IMR-90 (cell line): ENCODE data around the gene HSP90AB1.

ENCODE experiments used
- BHLHE40 ChIP-seq: fragments of 150-350 bp; IDR thresholded peaks from 2 replicates; pipeline ENCODE4 v1.6.1; 2016; ENCODE audit warnings: mild to moderate bottlenecking, low read depth, low read length
- CEBPB ChIP-seq: IDR thresholded peaks from 2 replicates; pipeline ENCODE4 v1.6.1; 2012; ENCODE audit warnings: low read depth, low read length, improper control_type of control experiment
- CTCF ChIP-seq: conservative IDR thresholded peaks from 2 replicates; pipeline ENCODE4 v1.5.1; 2012; ENCODE audit warnings: mild to moderate bottlenecking, low read depth, low read length, improper control_type of control experiment
- POLR2A ChIP-seq: IDR thresholded peaks from 2 replicates; pipeline ENCODE4 v1.6.1; 2012; ENCODE audit warnings: mild to moderate bottlenecking, low read depth, low read length
- RAD21 ChIP-seq: IDR thresholded peaks from 2 replicates; pipeline ENCODE4 v1.6.1; 2012; ENCODE audit warnings: low read length, improper control_type of control experiment
- SMC3 ChIP-seq: fragments of 150-350 bp; IDR thresholded peaks from 2 replicates; pipeline ENCODE4 v1.6.1; 2016; ENCODE audit warnings: low read depth, mild to moderate bottlenecking, antibody characterized with exemption, low read length, moderate library complexity

DNA sequence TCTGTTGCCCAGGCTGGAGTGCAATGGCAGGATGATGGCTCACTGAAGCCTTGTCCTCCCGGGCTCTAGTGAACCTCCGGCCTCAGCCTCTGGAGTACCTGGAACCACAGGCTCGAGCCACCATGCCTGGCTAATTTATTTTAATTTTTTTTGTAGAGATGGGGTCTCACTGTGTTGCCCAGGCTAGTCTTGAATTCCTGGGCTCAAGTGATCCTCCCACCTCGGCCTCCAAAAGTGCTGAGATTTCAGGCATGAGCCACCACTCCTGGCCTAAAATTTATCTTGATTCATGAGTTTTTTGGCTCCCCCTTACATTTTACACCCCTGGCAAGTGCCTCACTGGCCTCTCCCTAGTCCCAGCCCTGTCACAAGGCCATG, 26.0 kb upstream of the HSP90AB1 start:
- TF ChIP-seq CTCF (no peak), POLR2A (no peak), BHLHE40 (no peak), SMC3 (no peak), RAD21 (no peak), CEBPB (no peak)
